Body of pancreas (tissue), 4 donors: Measurements from ENCODE around the gene MCUR1.

Experiments
- CTCF ChIP-seq, 7 experiments: fragments of 450-650 bp in 4 of 7; fragments of 200-600 bp in 3 of 7; sonication (generic) in 3 of 7; IDR thresholded peaks; one replicate each; pipeline ENCODE4 v1.5.1; 2016 to 2019; ENCODE audit warnings: antibody characterized with exemption in 7 of 7
- POLR2A ChIP-seq, 3 donors: fragments of 450-650 bp; IDR thresholded peaks; one replicate each; pipeline ENCODE4 v1.6.1; 2016; ENCODE audit warnings: antibody characterized with exemption in 3 of 3, mild to moderate bottlenecking in 2 of 3

- TF ChIP-seq CTCF (IDR thresholded peaks at IDR 0.05) (no peak), POLR2A (IDR thresholded peaks at IDR 0.05) (no peak)
These were observed 36.3 kb downstream of the MCUR1 start for GRCh38 chr6:13778028-13778427.
